Articular chondrocyte of knee joint (primary cell): ENCODE measurements around the gene EIF5B. TPM values are rescaled to one million over a fixed set of nuclear protein-coding genes. Genes with fewer than 3 reads are reported as not detected.

Experiments
- total RNA-seq: library from RNA; depleted of rRNA; stranded (reverse); fragments of >200 nt; gene quantifications from 2 replicates; pipeline ENCODE4 v1.2.3, GENCODE V29; 2012

EIF5B gene
- total RNA-seq, result 15.7 and 23.7 TPM in 2 replicates

GRCh38 chr2:99337113-99338028, at the start of gene EIF5B:
Gene EIF5B (plus strand): TSS chr2:99337389. CDS start chr2:99337555, 166 bp downstream.

GRCh38 chr2:99301097-99301496, 36.1 kb upstream of the EIF5B start, which contains the start of gene LYG1:
Gene LYG1 (minus strand): TSS chr2:99301197. CDS start chr2:99295670, 5,527 bp downstream.

GRCh38 chr2:99335911-99336803, 1.0 kb upstream of the EIF5B start, which contains the start of gene TXNDC9:
Gene TXNDC9 (minus strand): TSS chr2:99336333. CDS start chr2:99333210, 3,123 bp downstream.

Other genes with a start within 250 kb of the EIF5B start
- 0.11 and 0.13 TPM in 2 replicates for gene C2orf15, start 195.7 kb upstream of the EIF5B start, total RNA-seq
- gene TSGA10, start 182.4 kb upstream of the EIF5B start, total RNA-seq, result 4.3 and 6.9 TPM in 2 replicates
- gene LIPT1, start 182.4 kb upstream of the EIF5B start, total RNA-seq, result 8.6 and 10.8 TPM in 2 replicates
- 24.1 and 25.1 TPM in 2 replicates for gene MITD1, start 156.3 kb upstream of the EIF5B start, total RNA-seq
- gene MRPL30, start 156.2 kb upstream of the EIF5B start, total RNA-seq, result 36.6 and 40.8 TPM in 2 replicates
- gene LYG2, start 81.7 kb upstream of the EIF5B start, total RNA-seq, result not detected in 2 replicates
- gene LYG1, start 36.2 kb upstream of the EIF5B start, total RNA-seq, result 0.13 and 0.32 TPM in 2 replicates
- gene TXNDC9, start 1.1 kb upstream of the EIF5B start, total RNA-seq, result 81.9 and 94.6 TPM in 2 replicates
- 37.6 and 40.5 TPM in 2 replicates for gene REV1, start 152.6 kb downstream of the EIF5B start, total RNA-seq